GM18511 (cell line): Measurements from ENCODE around the gene ARHGEF28.

Experiments used
- ATAC-seq: cut with Tn5 transposase; IDR thresholded peaks from one replicate; pipeline ENCODE4 v1.9.1; 2021; ENCODE audit warnings: mild to moderate bottlenecking, moderate library complexity; ENCODE audit not compliant: unreplicated experiment

Gene ARHGEF28, protein sequence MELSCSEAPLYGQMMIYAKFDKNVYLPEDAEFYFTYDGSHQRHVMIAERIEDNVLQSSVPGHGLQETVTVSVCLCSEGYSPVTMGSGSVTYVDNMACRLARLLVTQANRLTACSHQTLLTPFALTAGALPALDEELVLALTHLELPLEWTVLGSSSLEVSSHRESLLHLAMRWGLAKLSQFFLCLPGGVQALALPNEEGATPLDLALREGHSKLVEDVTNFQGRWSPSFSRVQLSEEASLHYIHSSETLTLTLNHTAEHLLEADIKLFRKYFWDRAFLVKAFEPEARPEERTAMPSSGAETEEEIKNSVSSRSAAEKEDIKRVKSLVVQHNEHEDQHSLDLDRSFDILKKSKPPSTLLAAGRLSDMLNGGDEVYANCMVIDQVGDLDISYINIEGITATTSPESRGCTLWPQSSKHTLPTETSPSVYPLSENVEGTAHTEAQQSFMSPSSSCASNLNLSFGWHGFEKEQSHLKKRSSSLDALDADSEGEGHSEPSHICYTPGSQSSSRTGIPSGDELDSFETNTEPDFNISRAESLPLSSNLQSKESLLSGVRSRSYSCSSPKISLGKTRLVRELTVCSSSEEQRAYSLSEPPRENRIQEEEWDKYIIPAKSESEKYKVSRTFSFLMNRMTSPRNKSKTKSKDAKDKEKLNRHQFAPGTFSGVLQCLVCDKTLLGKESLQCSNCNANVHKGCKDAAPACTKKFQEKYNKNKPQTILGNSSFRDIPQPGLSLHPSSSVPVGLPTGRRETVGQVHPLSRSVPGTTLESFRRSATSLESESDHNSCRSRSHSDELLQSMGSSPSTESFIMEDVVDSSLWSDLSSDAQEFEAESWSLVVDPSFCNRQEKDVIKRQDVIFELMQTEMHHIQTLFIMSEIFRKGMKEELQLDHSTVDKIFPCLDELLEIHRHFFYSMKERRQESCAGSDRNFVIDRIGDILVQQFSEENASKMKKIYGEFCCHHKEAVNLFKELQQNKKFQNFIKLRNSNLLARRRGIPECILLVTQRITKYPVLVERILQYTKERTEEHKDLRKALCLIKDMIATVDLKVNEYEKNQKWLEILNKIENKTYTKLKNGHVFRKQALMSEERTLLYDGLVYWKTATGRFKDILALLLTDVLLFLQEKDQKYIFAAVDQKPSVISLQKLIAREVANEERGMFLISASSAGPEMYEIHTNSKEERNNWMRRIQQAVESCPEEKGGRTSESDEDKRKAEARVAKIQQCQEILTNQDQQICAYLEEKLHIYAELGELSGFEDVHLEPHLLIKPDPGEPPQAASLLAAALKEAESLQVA (N-terminal part only)

DNA sequence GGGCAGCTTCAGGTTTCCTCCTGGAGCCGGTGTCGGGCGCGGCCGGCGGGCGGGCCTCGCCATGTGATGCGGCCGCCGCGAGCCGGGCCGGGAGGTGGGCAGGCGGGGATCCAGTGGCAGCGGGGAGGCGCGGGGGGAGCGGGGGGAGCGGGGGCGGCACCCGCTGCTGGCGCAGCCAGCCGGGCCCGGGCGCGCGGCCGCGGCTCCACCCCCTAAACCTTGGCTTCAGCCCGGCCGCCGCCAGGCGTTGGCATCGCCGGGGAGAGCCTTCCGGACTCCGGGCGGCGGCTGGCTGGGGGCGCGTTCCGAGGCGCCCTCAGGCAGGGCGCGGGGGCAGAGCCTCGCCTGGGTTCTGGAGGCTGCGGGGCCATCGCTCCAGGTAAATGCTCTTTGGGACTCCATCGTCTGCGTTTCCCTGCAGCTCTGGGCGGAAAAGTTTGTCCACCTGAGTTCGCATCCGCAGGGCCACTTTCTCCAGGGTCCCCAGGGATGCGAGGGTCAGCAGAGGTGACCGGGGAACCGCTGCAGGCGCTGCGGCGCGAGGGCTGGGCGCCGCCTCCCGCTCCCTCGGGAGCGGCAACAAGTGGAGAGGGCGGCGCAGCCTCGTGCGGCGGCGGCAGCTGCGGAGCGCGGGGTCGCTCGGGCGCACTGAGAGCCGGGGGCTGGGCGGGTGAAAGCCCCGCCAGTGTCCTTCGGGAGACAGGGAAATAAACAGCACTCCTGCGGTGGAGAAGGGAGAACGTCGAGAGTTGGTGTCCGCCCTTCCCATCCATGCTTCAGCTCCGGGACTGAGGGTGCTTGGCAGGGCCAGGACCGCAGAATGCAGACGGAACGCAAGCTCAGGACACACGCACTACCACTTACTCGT lies at the start of gene ARHGEF28:
Gene ARHGEF28, plus strand, starts transcription at position 253 of the 868 bp plus-strand sequence. CDS start 58,656 bp downstream, outside the sequence.
- ATAC-seq = peak; percentile 77

DNA sequence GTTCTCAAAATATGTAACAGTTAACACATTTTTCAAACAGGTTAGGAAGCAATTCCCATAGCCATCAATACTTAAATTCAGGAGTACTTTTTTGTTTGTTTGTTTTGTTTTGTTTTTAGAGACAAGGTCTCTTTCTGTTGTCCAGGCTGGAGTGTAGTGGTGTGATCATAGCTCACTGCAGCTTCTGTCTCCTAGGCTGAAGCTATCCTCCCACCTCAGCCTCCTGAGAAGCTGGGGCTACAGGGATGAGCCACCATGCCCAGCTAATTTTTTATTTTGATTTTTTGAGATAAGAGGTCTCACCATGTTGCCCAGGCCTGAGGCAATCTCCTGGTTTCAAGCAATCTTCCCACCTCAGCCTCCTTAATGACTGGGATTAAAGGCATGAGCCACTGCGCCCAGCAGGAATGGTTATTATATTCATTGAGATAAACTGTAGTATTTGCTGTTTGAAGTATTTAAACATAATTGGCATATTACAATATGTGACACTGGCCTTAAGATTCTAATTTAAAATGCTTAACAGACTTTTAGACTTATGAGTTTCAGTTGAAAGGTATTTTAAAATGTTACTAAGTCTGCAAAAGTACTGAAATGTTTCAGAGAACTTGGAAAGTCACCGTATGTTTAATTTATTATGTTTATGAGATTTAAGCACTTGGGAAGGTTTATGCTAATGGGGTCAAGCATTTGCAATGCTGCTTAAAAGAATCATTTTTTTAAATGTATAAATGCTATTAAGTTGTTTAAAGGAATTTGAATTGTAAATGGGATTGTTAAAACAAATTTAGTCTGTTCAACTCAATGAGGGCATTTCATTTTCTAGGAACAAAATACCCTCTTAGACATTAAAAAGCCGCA lies 43.5 kb upstream of the ARHGEF28 start:
- no peak for ATAC-seq

DNA sequence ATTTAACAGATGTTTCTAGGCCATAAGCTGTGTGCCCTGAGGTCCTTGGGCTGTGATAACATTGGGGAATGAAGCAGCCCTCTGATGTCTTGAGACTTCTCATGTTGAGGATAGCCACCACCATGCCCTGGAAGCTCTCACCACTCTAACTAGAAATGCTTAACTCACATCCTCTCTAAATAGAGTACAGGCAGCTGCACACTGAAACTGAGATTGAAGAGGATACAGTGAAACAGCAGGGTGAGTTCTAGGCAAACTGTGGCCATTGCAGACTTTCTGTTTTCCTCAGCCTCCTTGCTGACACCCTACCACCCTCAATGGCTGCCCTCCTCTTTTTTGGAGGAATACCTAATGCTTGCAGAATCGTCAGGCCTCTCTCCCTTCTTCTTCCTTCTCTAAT lies 38.1 kb upstream of the ARHGEF28 start:
- ATAC-seq = peak; percentile 82

DNA sequence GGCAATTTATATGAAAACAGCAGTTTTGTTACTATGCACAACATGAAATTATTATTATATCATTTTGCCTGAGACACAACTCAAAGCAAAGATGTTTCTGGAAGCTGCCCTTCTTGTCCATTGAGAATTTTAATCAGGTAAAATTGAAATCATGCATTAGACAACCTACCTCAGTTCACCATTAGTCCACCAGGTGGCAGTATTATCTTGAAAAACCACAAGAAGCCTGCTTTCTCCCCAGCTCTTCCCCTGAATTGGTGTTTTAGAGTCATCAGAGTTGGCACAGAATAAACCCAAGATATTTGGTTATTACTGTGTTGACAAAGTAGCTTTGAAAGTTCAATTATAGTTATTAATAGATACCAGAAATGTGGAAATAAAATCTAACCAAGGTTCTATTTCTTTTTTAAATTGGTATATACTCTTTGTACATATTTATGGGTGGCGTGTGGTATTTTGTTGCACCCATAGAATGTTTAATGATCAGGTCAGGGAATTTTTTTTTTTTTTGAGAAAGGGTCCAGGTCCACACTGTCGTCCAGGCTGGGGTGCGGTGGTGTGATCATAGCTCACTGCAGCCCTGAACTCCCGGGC lies 34.8 kb upstream of the ARHGEF28 start:
- peak; percentile 59 for ATAC-seq

DNA sequence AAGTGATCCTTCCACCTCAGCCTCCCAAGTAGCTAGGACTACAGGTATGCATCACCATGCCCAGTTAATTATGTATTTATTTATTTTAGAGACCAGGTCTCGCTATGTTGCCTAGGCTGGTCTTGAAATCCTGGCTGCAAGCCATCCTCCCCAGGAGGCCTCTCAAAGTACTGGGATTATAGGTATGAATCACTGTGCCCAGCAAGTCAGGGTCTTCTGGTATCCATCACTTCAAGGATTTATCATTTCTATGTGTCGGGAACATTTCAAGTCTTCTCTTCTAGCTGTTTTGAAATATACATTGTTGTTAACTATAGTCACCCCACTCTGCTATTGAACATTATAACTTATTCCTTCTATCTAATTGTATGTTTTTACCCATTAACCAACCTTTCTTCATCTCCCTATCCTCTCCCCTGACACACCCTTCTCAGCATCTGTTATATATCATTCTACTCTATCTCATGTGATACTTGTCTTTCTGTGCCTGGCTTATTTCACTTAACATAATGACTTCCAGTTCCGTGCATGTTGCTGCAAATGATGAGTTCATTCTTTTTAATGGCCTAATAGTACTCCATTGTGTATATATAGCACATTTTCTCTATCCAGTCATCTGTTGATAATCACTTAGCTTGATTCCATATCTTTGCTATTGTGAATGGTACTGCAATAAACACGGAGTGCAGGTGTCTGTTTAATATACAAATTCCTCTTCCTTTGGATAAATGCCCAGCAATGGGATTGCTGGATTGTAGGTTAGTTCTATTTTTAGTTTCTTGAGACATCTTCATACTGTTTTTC lies 34.1 kb upstream of the ARHGEF28 start:
- no peak for ATAC-seq

DNA sequence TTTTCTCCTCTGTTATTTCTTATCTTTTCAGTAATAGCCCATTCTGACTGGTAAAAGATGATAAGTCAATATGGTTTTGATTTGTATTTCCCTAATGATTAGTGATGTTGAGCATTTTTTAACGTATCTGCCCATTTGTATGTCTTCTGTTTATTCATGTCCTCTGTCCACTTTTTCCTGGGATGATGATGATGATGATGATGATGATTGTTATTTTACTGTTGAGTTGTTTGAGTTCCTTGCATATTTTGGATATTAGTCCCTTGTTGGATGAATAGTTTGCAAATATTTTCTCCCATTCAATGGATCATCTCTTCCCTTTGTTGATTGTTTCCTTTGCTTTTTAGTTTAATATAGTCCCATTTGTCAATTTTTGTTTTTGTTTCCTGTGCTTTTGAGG lies 33.4 kb upstream of the ARHGEF28 start:
- no peak for ATAC-seq

DNA sequence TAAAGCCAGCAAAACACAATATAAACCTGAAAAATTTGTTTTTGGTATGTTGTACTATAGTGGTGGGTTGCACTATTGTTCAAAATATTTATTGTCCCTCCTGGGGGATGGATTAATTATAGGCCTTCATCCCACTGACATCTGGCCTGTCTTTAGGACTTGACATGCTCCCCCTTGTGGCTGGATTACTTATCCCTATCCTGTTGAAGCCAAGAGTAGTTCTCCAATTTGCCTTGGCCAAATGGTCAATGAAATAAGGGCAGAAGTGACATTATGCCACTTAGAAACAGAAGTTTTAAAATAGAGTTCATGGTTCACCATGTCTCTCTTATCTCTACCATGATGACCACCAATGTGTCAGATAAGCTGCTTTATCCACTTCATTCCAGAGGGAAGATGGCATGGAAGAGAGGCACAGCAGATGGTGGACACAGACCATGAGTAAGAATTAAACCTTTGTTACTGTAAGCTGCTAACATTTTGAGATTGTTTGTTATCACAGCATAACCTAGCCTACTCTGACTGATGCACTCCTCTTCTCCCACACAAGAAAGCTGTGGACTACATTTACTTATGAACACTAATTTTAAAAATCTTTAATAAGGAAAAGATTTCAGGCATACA lies 29.2 kb upstream of the ARHGEF28 start:
- no peak for ATAC-seq

DNA sequence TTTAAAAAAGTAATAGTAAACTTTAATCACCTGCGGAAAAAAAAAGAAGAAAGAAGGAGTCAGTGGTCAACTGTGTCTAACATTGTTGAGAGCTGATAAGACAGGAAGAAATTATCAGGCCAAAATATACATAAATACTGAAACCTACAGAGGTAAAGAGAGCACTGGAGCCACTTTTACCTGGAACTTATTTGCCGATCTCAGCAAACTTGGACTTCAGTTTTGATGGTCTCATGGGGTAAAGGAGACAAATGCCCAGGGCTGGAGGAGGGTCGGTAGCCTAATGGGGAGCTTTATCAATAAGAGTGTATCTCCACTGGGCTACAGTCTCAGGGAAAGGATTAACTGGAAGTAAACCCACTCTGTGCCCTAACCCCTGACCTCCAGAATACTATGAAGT lies 26.6 kb upstream of the ARHGEF28 start:
- no peak for ATAC-seq

DNA sequence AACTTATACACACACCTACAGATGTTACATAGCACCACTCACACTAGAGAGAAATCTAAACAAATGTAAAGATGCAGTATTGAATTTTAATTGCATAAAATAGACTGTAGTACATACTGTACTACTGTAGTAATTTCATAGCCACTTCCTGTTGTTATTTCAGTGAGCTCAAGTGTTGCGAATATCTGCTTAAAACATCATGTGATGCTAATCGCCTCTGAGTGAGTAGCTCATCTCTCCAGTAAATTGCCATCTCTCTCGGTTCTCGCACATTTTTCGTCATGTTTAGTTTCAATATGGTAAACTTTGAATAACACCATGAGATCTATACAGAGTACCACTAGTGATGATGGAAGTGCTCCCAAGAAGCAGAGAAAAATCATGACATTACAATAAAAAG lies 22.0 kb upstream of the ARHGEF28 start:
- no peak for ATAC-seq

DNA sequence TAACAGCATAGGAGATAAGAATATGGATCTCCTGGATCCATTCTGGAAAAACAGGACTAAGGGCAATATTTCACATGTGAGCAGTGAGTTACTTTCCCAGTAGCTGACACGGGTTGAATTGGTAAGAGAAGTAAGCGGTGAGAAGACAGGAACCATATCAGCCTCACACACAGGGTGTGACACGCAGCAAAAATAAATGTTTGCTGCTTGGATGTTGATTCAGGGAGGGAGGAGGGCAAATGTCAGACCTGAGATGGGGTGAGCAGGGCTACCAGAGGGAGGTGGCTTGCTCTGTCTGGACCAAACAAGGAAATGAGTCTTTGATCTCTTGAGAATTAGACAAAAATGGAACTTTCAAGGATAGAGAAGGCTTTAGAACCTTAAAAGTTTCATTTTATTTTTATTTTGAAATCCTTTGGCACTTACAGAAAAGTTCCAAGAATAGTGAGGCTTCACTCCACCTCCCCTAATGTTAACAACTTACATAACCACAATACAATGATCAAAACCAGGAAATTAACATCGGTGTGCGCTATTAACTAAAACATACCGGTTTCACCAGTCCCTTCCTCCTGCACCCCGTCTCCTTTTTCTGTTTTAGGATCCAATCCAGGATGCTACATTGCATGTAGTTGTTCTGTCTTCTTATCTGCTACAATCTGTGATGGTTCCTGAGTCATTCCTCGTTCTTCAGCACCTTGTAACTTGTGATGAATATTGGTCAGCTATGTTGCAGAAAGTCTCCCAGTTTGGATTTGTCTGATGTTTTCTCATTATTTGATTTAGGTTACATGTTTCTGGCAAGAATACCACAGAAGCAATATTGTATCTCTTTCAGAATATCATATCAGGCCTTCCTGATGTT lies 20.5 kb upstream of the ARHGEF28 start:
- ATAC-seq = no peak

DNA sequence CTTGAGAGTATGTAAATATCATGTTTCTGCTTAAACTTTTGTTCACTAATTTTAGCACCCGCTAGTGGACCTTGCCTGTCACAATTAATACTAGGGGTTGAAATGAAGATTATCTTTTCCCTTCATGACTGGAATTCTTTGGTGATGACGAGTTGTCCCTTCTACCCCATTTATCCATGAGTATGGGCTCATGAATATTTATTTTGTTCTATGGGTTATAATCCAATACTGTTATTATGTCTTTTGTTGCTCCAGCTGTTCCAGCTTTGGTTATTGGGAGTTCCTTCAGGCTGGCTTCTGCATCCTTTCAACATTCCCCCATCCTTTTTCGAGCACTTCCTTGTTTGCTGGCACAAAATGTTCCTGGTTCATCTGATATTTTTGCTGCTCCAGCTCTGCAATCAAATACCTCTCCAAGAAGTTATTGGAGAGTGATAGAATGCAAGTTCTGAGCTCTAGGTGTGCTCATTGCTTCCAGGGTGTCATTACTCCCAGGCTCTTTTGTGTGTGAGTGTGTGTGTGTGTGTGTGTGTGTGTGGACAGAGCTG lies 19.7 kb upstream of the ARHGEF28 start:
- ATAC-seq = no peak

DNA sequence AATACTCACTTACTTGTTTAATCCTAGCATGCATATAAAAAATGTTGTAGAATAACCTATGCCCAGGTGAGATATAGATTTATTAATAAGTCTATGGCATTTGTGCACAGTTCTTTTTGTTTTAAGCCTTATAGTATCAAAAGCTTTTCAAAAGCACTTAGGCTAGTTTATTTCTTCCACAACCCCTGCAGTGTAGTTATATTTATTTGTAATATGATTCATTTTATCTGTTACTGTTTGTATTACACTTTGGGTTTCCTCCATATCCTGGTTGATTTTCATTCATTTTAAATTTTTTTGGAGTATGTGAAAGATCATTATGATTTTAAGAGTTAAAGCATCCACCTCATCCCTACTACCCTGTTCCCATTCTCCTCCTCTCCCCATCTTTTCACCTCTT lies 18.8 kb upstream of the ARHGEF28 start:
- ATAC-seq = no peak

DNA sequence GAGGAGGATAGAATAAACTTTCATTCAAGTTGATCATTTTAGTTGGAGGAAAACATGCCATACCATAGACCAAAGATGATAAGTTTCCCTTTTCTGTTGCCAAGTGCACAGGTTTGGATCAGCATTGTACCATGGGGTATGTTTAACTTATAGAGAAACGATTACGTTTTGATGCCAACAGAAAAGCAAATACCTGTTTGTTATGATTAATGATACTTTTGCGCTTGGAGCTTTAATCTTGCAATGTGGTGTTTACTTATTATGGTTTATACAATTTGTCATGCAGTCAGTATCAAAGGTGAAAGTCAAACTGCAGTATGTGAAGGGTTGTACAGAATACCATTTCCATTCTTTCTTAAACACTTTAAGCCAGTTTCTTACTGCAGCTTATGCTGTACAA lies 13.2 kb upstream of the ARHGEF28 start:
- no peak for ATAC-seq

DNA sequence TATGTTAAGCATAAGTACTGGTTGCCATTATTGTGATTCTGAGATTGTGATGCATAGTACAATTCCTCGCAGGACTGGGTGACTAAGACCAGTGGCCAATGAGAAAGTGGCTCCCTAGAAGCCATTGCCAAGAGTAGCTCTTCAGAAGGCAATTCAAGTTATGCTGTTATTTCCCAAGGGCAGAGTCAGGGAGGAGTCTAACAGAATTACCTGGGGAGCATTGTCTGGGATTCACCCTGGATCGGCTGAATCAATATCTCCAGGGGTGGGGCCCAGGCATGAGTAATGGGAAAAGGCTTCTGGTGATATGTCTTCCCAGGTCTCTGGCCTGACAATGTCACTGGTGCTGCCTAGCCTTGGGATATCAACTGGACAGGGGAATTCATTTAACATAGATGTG lies 10.9 kb upstream of the ARHGEF28 start:
- ATAC-seq = no peak

DNA sequence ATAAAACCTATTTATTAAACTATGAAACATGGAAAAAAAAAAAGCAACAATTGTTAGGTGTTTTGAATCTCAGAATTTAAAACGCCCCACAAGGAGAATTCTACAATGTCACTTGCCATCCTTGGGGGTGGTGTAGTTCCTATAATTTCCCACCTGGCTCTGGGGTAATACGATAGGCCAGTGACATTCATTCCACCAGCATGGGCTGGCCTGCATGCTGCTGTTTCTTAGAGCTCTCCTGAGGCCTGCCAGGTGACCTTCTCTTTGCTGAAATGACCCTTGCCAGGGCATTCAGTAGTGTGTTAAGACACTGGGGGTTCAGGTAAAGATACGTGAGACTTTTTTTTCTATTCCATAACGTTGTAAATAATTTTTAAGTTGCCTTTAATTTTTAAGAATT lies 10.0 kb upstream of the ARHGEF28 start:
- no peak for ATAC-seq

DNA sequence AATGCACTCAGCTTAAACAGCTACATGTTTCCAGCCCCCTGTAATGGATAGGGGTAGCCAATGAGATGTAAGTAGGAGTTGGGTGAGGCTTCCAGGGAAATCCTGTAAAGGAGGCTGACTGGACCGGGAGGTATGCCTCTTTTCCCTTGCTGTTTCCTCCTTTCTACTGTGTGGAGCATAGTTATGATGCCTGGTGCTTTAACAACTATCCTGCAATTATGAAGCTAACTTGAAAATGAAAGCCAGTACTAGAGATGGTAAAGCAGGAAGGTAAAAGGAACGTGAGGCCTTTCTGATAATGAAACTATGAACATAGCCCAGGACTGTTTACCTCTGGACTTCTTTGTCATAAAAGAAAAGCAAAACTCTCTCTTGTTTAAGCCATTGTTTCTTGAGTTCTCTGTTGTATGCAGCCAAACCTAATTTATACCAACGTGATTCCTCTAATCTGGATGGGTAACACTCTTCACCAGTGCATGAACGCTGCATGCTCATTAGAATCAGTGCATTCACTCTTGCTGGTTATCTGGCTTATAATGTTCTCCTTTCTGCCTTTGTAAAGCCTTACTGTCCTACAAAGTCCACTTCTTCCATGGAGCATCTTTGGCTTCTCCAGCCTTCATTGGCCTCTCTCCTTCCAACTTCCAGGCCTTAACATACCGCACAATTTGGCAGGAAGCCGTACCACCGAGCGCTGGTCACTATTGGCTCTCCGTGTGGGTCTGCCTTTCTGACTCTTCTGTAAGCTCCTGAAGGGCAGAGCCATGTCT lies 8.3 kb upstream of the ARHGEF28 start:
- no peak for ATAC-seq
